ACC112 (cell line): ENCODE results near the gene ZNF276.

Experiments
- H2AFZ ChIP-seq: fragments of 200-600 bp; sonication (generic); one replicate; pipeline ENCODE4 v1.6.0; 2017; ENCODE audit warnings: antibody characterized with exemption, low read length; ENCODE audit not compliant: unreplicated experiment
- H3K27ac ChIP-seq: fragments of 200-600 bp; sonication (generic); 2 replicates; pipeline ENCODE4 v1.5.1; 2014; ENCODE audit warnings: low read depth, mild to moderate bottlenecking, antibody characterized with exemption, low read length, moderate library complexity
- H3K27me3 ChIP-seq: fragments of 200-600 bp; sonication (generic); 2 replicates; pipeline ENCODE4 v1.6.1; 2014; ENCODE audit warnings: mild to moderate bottlenecking, antibody characterized with exemption, low read length, moderate library complexity, mixed read lengths; ENCODE audit not compliant: insufficient read depth
- H3K36me3 ChIP-seq: fragments of 200-600 bp; sonication (generic); 2 replicates; pipeline ENCODE4 v1.6.1; 2016; ENCODE audit warnings: mild to moderate bottlenecking, antibody characterized with exemption, low read length, moderate library complexity, mixed read lengths; ENCODE audit not compliant: insufficient read depth
- H3K4me1 ChIP-seq: fragments of 200-600 bp; sonication (generic); one replicate; pipeline ENCODE4 v1.6.1; 2016; ENCODE audit warnings: low read length, mixed read lengths; ENCODE audit not compliant: insufficient read depth, unreplicated experiment, control insufficient read depth
- H3K4me3 ChIP-seq: fragments of 200-600 bp; sonication (generic); 2 replicates; pipeline ENCODE4 v1.5.1; 2014; ENCODE audit warnings: mild to moderate bottlenecking, low read depth, low read length
- H3K79me2 ChIP-seq: fragments of 200-600 bp; sonication (generic); one replicate; pipeline ENCODE4 v1.6.0; 2016; ENCODE audit warnings: low read length; ENCODE audit not compliant: control insufficient read depth, unreplicated experiment, insufficient read depth

Gene ZNF276

GRCh38 chr16:89785523-89786155 lies 64.3 kb downstream of the ZNF276 start:
- H3K79me2 ChIP-seq, result no peaks in the 10 kb centered on the region
- H3K27me3 ChIP-seq, result no peaks in the 10 kb centered on the region

GRCh38 chr16:89786474-89787364 lies 65.4 kb downstream of the ZNF276 start:
- peaks cover 10% of the 10 kb centered on the region; the same call in 1 of the 2 replicates for H3K36me3 ChIP-seq
- no peak overlapping the region for H3K27ac ChIP-seq
- no peak overlapping the region for H3K4me3 ChIP-seq

More at GRCh38 chr16:89785523-89786155, 64.3 kb downstream of the ZNF276 start:
- peaks cover 6% of the 10 kb centered on the region; the same call in 1 of the 2 replicates for H3K36me3 ChIP-seq
- H3K4me3 ChIP-seq, result no peak overlapping the region
- H3K4me1 ChIP-seq, result no peaks in the 10 kb centered on the region
- H3K27ac ChIP-seq, result no peak overlapping the region
- H2AFZ ChIP-seq, result no peak overlapping the region

GRCh38 chr16:89787365-89787805 lies 66.0 kb downstream of the ZNF276 start:
- no peak overlapping the region for H3K4me3 ChIP-seq
- peaks cover 10% of the 10 kb centered on the region; the same call in 1 of the 2 replicates for H3K36me3 ChIP-seq
- H3K4me1 ChIP-seq, result no peaks in the 10 kb centered on the region
- H3K79me2 ChIP-seq, result no peaks in the 10 kb centered on the region
- no peak overlapping the region for H3K27ac ChIP-seq
- no peak overlapping the region for H2AFZ ChIP-seq
- no peaks in the 10 kb centered on the region for H3K27me3 ChIP-seq

More at GRCh38 chr16:89786474-89787364, 65.4 kb downstream of the ZNF276 start:
- H3K4me1 ChIP-seq, result no peaks in the 10 kb centered on the region
- no peaks in the 10 kb centered on the region for H3K27me3 ChIP-seq
- H2AFZ ChIP-seq, result no peak overlapping the region
- no peaks in the 10 kb centered on the region for H3K79me2 ChIP-seq
